HG02588 (cell line): ENCODE data around the gene BRD3OS.

ENCODE experiments used
- ATAC-seq: cut with Tn5 transposase; IDR thresholded peaks from one replicate; pipeline ENCODE4 v1.9.1; 2021; ENCODE audit warnings: mild to moderate bottlenecking, moderate library complexity; ENCODE audit not compliant: unreplicated experiment

The BRD3OS gene, protein sequence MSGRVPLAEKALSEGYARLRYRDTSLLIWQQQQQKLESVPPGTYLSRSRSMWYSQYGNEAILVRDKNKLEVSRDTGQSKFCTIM

DNA sequence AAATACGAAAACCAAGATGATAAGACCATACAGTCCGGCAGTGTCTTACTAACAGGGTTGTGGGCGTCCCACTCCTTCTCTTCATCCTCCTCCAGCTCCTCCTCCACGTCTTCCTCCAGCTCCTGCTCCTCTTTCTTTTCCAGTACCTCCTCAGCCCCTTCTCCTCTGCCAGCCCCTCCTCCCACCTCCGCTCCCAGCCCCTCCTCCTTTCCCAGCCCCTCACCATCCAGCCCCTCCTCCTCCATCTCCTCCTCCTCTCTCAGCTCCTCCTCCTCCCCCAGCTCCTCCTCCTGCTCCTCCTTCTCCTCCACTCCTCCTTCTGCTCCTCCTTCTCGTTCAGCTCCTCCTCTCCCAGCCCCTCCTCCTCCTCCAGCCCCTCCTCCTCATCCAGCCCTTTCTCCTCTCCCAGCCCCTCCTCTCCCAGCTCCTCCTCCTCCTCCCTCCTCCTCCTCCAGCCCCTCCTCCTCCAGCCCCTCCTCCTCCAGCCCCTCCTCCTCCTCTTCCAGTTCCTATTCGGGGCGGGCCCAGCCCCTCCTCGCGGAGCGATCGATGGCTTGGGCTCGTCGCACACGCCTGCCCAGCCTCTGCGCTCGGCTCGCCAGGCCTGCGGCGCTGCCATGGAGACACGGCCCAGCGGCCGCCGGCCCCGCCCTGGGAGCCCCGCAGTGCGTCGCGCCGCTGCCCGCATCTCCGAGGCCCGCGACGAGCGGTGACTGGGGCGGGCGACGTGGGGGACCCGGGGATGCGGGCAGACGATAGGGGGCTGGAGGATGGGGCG, at the start of gene BRD3OS:
BRD3OS (plus strand) TSS at position 654 of the 778 bp plus-strand sequence. CDS start 1,267 bp downstream, outside the sequence.
- peak; percentile 87 for ATAC-seq

DNA sequence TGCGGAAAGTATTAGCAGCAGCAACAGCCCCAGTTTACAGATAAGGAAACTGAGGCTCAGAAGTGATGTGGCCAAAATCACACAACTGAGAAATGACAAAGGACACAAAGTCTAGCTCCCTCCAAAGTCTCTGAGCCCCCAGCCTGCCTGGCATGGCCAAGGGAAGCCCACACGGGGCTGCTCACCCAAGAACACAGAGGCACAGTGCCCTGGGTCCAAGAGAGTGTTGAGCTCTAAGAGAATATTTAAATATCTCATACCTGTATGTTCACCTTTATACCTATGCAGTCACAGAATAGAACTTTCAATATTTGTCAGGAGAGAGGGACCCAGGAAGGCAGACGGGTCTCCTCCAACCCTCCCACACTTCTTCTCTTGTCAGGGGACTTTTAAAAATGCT, 49.8 kb upstream of the BRD3OS start:
- ATAC-seq: no peak

DNA sequence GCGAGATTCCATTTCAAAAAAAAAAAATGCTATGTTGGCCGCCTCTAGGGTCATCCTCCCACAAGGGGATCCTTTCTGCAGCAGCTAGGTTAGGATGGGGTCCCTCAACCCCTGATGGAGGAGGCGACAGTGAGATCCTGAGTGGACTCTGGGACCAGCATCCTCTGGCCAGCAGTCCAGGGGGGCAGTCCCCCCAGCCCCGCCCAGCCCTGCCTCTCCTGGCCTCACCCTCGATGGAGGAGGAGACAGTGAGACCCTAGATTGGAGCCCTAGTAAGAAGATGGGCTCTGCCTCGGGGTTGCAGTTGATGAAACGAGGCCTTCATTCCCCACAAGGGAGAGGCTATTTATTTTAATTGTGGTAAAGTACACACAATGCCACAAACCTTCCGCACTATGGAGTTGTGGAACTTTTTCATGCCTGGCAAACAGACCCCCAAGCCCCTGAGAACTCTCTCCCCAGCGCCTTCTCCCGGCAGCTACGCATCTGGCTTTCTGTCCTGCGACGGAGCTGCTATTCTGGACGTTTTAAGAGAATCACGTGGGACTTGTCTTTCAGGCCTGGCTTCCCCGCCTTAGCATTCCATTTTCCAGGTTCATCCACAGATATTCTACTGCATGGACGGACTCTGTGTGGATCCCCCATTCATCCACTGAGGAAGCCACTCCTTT, 49.0 kb upstream of the BRD3OS start:
- no peak for ATAC-seq

DNA sequence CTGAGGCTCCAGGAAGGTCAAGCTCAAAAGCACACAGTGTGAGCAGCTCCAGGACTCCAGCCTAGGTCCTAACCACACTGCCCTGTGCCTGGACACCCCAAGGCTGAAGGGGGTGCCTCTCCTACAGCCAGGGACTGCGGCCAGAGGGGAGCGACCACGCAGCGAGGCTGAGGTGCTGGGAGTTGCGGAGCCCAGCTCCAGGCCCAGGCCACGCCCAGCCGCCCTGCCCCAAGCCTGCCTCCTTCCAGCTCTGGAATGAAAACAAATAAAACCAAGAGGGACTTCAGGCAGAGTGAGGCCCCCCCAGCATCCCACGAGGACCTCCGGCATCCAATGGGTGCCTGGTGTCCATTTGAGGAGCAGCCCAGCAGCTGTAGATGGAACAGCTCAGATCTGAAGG, 48.4 kb upstream of the BRD3OS start:
- ATAC-seq: no peak

DNA sequence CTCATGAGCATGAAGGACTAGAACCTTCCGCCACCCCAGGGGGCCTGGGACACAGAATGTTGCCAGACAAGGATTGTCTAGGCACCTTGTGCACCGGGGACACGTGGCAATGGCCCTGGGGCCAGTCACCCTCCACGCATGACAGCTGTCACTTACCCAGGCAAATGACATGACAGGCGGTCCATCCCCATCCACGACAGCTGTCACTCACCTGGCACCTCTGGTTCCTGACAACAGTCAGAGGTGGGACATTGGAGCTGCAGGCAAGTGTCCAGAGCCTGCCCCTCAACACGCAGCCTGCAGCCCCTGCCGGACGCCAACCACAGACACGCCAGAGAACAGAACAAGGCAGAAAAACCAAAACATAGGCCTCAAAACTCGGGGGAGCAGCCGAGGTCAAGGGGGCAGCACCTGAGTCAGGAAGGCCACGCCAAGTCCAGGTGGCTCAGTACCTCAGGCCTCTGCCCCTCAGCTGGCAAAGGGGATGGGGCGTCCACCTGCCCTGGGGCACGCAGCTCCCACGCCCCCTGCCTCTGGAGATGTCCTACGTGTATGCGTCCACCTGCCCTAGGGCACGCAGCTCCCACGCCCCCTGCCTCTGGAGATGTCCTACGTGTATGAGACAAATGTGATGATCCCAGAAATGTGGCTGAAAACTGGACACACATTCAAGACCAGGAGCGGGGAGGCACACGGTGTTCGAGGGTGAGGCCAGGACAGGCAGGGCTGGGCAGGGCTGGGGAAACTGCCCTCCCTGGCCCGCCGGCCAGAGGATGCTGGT, 47.7 kb upstream of the BRD3OS start:
- no peak for ATAC-seq

DNA sequence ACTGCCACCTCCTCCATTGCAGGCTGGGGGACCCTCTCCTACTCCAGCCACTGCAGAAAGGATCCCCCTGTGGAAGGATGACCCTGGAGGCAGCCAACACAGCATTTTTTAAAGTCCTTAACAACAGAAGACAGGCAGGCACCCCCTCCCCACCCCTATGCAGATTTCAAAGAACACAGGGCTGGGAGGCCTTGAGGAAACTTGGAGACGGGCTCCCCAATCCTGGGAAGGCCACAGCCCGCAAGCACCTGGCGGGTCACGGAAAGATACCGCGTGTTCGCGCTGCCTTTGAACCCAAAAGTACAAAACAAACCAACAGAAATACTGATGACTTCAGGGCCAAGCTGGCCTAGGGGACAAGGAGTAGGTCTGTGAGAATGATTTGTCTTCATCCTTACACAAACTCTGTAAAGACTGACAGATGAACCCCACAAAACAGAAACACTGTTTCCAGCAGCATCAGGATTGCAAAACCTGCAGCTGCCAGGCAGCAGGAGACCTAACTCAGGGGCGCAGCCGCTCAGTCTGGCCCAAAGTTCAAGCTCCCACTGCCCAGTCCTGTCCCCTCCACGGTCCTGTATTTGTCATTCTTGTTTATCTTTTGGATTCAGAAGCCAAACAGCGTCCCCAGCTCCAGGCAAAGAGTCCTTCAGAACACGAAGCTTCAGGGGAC, 46.9 kb upstream of the BRD3OS start:
- no peak for ATAC-seq

DNA sequence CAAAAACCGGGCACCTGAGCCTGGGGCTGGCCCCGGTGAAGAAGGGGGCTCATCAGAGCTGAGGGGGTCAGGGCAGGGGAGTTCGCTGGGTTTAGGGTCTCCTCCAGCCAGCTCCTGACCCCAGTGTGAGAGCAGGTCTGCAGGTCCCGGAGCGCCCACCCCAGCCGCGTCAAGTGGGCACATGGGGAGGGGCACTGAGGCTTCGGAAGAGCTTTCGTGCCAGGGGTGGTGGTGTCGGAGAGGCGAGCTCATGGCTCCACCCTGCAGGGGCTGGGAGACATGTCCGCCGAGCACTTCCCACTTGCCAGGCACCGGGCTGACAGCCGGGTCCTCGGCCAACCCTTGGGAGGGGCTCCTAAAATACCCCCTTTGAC, 46.4 kb upstream of the BRD3OS start:
- no peak for ATAC-seq

DNA sequence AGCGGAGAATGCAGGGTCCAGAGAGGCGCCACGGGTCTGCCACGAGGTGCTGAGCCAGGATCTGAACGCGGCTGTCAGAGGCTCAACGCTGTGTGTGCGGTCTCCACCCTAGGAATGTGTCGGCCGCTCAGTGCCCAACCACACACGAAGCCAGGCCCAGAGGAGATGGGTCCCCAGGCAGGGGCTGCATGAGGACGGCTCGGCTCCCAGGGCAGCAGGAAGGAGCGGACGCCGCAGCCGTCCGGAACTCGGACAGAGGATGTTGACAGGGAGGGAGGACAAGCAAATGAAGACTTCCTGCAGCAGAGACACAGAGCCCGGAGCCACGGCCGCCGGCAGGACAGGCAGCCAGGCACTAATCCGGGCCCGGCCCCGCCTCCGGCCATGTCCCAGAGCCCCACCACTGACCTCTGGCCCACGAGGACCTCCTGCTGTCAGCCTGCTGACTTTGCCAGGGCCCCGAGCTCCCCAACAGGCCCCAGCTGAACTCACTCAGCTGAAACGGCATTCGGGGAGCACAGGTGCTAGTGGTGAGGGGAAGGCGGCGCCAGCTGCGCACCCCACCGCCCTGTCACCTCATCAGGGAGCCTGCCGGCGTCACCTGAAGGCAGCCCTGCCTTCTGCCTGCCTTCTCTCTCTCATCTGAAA, 45.9 kb upstream of the BRD3OS start:
- no peak for ATAC-seq

DNA sequence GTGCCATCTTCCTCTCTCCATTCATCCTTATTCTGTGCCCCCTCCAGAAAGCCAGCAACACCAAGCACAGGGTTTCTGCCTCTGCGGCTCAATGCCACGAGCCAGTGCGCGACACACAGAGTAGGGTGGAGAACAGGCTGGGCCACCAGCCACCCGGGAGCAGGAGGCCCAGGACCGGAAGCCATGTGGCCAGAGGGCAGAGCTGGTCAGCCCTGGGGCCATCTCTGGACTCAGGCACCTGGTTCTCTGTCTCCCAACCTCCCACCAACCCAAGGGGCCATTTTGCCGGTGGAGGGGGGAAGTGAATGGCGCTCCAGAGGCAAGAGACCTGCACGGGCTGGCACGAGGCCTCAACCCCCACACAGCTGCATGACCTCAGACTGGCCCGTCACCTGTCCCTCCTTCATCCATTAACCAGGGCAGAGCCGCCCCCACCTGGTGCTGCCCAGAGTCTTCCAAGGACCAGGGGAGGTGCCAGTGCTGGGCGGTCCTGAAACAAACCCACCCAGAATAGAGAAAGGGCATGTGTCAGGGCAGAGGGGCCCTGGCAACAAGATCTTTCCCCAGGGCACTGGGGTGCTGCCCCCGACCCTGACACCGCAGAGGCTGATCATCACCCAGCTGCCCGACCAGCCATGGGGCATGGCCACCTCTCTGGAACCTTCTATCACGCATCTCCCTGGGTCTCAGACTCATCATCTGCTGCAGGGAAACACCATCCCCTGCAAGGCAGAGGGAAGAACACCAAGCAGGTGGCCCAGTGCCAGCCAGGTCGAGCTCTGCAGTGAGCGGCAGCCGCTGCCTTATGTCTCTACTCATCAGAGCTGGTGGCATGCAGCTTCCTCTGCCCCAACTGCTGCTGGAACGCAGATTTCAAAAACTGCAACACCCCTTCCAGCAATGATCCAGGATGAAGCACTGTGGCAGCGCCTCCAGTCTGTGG, 45.1 kb upstream of the BRD3OS start:
- no peak for ATAC-seq

DNA sequence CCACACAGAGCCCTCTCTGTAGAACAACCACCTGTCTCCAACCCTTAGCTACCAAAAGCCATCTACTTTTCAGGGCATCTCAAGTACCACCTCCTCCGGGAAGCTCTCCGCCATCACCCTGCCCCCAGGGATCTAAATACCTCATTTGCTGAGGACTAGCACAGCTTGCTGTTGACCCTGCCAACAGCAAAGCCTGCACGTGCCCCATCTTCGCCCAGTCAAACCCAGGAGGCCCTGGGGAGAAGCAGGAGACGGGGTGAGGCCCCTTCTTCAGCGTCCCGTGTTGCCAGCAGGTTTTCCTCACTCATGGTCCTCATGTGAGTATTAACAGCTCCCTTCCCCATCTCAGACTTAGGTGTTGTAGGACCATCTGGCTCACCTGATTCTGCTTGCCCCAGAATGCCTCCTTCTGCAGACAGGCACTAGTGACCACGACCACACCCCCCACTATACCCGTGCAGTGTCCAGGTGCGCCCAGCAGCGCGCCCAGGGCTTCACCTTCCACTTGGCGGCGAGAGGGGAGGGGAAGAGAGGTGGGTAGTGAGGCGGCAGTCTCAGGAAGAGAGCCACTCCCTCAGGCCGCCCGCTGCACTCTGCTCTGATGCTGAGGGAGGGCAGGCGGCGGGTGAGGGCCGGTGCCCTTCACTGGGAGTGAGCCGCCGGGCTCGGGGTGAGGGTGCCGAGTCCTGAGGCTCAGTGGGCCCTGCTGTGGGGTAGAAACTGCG, 44.3 kb upstream of the BRD3OS start:
- ATAC-seq: no peak

DNA sequence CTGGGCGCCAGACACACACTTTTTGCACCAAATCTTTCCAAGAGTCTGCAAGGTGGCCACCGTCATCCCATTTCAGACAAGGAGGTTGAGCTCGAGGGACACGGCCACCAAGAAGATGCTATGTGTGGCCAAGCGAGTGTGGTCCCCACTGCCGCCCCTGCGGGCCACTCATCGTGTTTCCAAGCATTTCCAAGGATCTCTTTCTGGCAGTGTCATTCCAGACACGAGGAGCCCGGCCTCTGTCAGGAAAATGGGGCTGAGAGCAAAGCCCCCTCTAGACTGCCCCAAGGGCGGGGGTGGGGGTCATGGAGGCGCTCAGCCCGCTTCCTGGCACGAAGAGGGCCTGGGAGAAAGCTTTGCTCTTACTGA, 43.7 kb upstream of the BRD3OS start:
- ATAC-seq: no peak

DNA sequence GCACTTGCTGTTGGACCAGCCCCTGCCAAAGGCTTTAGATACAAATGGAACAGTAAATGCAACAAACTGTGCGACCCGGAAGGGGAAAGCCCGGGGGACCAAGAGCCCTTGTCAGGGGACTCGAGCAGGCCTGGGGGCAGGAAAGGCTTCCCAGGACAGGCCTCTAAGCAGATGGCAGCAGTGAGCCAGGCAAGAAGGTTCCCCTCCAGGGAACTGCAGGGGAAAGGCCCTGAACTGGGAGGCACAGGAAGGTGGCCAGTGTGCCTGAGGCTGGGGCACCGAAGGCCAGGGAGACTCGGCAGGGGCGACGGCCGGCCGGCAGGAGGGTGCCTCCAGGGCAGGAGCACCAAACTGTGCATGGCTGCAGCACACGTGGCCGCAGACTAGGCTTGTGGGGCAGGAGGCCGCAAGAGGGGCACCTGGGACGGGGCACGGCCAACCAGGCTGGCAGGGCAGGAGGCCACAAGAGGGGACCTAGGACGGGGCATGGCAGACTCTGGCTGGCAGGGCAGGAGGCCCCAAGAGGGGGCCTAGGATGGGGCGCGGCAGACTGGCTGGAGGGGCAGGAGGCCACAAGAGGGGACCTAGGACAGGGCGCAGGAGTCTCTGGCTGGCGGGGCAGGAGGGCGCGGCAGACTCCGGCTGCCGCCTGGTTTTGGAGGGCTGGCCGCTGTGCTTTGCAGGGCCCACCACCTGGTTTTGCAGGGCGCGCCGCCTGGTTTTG, 43.2 kb upstream of the BRD3OS start:
- no peak for ATAC-seq

DNA sequence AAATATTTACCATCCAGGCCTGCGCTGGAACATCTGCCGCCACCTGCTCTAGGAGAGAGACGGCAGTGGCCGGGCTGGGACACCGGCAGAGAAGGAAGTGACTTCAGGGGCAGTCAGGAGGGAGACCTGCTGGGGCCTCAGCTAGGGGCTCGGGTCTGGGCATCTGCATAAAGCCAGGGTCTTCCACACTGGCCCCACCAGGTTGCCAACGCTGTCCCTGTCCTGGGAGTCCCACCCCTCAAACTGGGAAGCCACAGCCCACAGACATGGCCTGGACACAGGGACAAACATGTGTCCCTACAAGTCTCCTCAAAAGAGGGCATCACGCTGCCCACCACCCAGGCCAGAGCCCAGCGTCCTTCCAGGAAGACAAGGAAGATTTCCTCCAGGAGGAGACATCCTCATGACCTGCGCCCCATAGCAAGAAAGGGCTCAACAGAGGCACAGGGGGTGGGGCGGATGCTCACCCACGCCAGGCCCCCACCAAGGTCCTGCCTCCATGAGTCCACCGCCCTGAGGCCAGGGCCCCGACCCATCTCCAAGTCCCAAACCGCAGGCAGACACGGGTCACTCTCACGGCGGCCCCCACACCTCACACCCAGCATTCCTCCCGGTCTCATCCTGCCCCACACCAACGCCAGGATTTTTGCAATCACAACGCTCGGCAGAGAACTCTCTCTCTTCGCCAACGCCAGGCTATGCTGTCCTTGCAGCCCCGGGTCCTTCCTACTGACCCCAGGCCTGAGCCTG, 42.1 kb upstream of the BRD3OS start:
- ATAC-seq: no peak

DNA sequence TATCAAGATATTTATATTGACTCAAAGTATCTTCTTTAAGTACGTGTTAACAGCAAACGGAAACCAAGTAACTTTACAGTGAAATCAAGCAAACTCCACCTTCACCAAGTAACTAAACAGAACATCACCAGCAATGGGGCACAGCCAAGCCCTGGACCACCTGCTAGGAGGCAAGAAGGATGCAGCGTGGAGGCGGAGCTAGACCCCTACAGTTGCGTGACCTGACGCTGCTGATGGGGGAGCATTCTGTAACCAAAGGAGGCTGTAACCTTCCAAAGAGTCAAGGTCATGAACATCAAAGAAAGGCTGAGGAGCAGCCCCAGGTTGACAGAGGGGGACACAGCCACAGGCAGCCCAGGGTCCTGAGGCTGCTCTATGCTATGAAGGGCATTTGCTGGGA, 39.2 kb upstream of the BRD3OS start:
- no peak for ATAC-seq

DNA sequence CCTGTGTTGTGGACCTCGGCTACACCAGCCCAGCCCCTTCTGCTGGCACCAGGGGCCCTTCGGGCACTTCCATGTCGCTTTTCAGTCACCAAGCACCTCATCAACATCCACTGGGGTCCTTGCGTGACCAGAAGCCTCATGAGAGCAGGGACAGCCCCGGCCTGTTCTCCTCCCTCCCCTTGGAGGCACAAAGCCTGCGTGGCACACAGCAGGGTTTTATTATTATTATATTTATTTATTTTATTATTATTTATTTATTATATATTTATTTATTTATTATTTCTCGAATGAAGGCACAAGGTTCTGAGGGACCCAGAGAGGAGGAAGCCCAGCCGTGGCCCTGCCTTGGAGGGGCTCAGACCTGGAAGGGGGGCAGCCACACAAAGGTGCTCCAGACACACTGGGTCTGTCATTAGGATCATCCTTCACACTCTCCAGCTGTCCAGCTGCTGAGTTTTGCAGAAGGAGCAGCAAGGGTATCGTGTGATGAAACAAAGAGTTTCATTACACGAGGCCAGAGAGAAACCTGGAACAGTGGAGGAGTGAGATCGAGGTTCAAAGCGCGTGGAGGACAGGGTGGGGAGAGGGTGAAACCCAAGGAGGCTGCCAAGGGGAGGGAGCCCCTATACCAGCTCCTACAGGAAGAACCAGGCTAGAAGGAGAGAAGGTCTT, 38.4 kb upstream of the BRD3OS start:
- no peak for ATAC-seq

DNA sequence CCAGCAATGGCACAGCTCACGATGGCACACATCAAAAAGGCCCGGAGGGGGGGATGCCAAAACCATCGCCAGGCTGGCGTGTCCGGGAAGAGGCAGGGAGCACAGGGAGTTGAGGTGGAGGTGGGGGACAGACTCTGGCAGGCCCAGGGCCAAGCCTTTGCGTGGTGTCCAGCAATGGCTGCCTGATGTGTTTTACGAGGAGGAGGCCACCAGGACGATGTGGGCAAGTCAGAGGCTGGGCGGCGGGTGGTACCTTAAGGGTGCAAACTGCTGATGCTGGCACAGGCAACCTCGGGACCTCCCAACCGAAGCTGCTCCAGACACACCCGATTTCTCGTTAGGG, 37.9 kb upstream of the BRD3OS start:
- no peak for ATAC-seq
